B cell (primary cell): Measurements from ENCODE around the gene FGFR1OP2. TPM values are rescaled to one million over a fixed set of nuclear protein-coding genes. Genes with fewer than 3 reads are reported as not detected.
A peak's percentile ranks its signal among the peaks of the same experiment; 100 is the strongest.

ENCODE experiments used
- ATAC-seq: fragments of 200-7000 bp; cut with Tn5 transposase; one replicate; pipeline ENCODE4 v1.10.0; 2021; ENCODE audit warnings: low read depth, mild to moderate bottlenecking, moderate number of reproducible peaks, moderate library complexity
- CTCF ChIA-PET: fragments of 350-600 bp; sonication (Branson Sonifier 250); formaldehyde crosslinking; loops from one replicate; lab custom pipeline; 2021; ENCODE audit warnings: antibody characterized with exemption, inconsistent platforms; lab: Charles Lee
- POLR2A ChIA-PET: fragments of 350-600 bp; sonication (Branson Sonifier 250); formaldehyde crosslinking; loops from one replicate; lab custom pipeline; 2021; ENCODE audit warnings: antibody characterized with exemption; lab: Charles Lee
- DNase-seq: peaks from one replicate; pipeline ENCODE4 v3.0.0; 2013
- H2AFZ ChIP-seq: 2 replicates; pipeline ENCODE4 v1.6.1; 2012; ENCODE audit warnings: mild to moderate bottlenecking, low read depth, low read length; ENCODE audit not compliant: insufficient read depth, poor library complexity, severe bottlenecking
- H3K27ac ChIP-seq, 2 donors: 1 replicate in 1 of 2; 2 replicates in 1 of 2; pipeline ENCODE4 v1.5.1; 2012 to 2013; ENCODE audit warnings: low read length in 2 of 2, mild to moderate bottlenecking in 2 of 2, moderate library complexity in 1 of 2
- H3K27me3 ChIP-seq, 4 experiments: fragments of 200-600 bp in 1 of 4; sonication (generic) in 1 of 4; replicated peaks in 1 of 4; 1 replicate in 2 of 4; 2 replicates in 2 of 4; pipeline versions ENCODE4 v1.6.1 to v1.7.0; 2013 to 2016; ENCODE audit warnings: low read length in 3 of 4, mild to moderate bottlenecking in 2 of 4, mixed read lengths in 1 of 4, moderate library complexity in 1 of 4; ENCODE audit not compliant: insufficient read depth in 4 of 4, control insufficient read depth in 3 of 4; ENCODE audit errors: control extremely low read depth in 1 of 4
- H3K36me3 ChIP-seq, 2 experiments: replicated peaks in 1 of 2; 1 replicate in 1 of 2; 2 replicates in 1 of 2; pipeline versions ENCODE4 v1.6.1 to v1.7.1; 2013; ENCODE audit warnings: low read length in 1 of 2; ENCODE audit not compliant: insufficient read depth in 2 of 2, control insufficient read depth in 1 of 2; ENCODE audit errors: control extremely low read depth in 1 of 2, extremely low read depth in 1 of 2
- H3K4me1 ChIP-seq, 2 donors: fragments of 200-600 bp in 1 of 2; sonication (generic) in 1 of 2; 1 replicate in 1 of 2; 2 replicates in 1 of 2; pipeline versions ENCODE4 v1.5.1 to v1.6.1; 2013 to 2017; ENCODE audit warnings: low read length in 2 of 2; ENCODE audit not compliant: control insufficient read depth in 2 of 2, insufficient read depth in 2 of 2
- H3K4me2 ChIP-seq: replicated peaks from 2 replicates; pipeline ENCODE3; 2012; ENCODE audit warnings: mild to moderate bottlenecking, low read depth, low read length; ENCODE audit not compliant: poor library complexity, severe bottlenecking
- H3K4me3 ChIP-seq, 5 experiments: fragments of 200-600 bp in 1 of 5; sonication (generic) in 1 of 5; 1 replicate in 3 of 5; 2 replicates in 2 of 5; pipeline versions ENCODE4 v1.5.1 to v1.7.0; 2011 to 2016; ENCODE audit warnings: low read length in 4 of 5, mild to moderate bottlenecking in 4 of 5, low read depth in 2 of 5, control low read depth in 1 of 5, moderate library complexity in 1 of 5; ENCODE audit not compliant: insufficient read depth in 1 of 5; ENCODE audit errors: control extremely low read depth in 1 of 5, extremely low read depth in 1 of 5
- H3K79me2 ChIP-seq: fragments of 200-600 bp; sonication (generic); one replicate; pipeline ENCODE4 v1.6.0; 2016; ENCODE audit warnings: low read length; ENCODE audit not compliant: control insufficient read depth, insufficient read depth
- H3K9ac ChIP-seq: fragments of 200-600 bp; sonication (generic); 2 replicates; pipeline ENCODE4 v1.6.1; 2017; ENCODE audit warnings: mild to moderate bottlenecking, low read length, moderate library complexity
- H3K9me3 ChIP-seq, 3 donors: one replicate each; pipeline versions ENCODE4 v1.6.1 to v1.7.1; 2013; ENCODE audit warnings: low read length in 2 of 3; ENCODE audit not compliant: control insufficient read depth in 2 of 3, insufficient read depth in 1 of 3; ENCODE audit errors: control extremely low read depth in 1 of 3
- H4K20me1 ChIP-seq: 2 replicates; pipeline ENCODE4 v1.6.0; 2012; ENCODE audit warnings: mild to moderate bottlenecking, low read length; ENCODE audit not compliant: insufficient read depth, control insufficient read depth, poor library complexity, severe bottlenecking
- H3K27ac Mint-ChIP-seq: one replicate; pipeline ENCODE4 v1.8.0; 2021; ENCODE audit warnings: mixed read lengths
- H3K27me3 Mint-ChIP-seq: one replicate; pipeline ENCODE4 v1.8.0; 2021; ENCODE audit warnings: mixed read lengths
- H3K4me1 Mint-ChIP-seq: one replicate; pipeline ENCODE4 v1.8.0; 2021; ENCODE audit warnings: mixed read lengths
- H3K4me3 Mint-ChIP-seq: one replicate; pipeline ENCODE4 v1.8.0; 2021; ENCODE audit warnings: mixed read lengths
- H3K9me3 Mint-ChIP-seq: one replicate; pipeline ENCODE4 v1.8.0; 2022; ENCODE audit warnings: mixed read lengths; ENCODE audit not compliant: insufficient read depth
- EZH2 ChIP-seq: IDR thresholded peaks from 2 replicates; pipeline ENCODE4 v1.6.1; 2012; ENCODE audit warnings: borderline replicate concordance, low read depth, mild to moderate bottlenecking, moderate library complexity, low read length; ENCODE audit not compliant: insufficient read depth, poor library complexity, severe bottlenecking
- WGBS: methylation state at CpG from one replicate; pipeline ENCODE4 v1.1.5; 2013; ENCODE audit warnings: missing lambda C conversion rate; ENCODE audit not compliant: insufficient coverage; 5-methylcytosine and 5-hydroxymethylcytosine counted together
- intact Hi-C: fragments of 100-400 bp; cut with micrococcal nuclease; formaldehyde crosslinking; loops from one replicate; pipeline ENCODE4 v1.10.0; 2022
- polyA plus RNA-seq: library from polyadenylated mRNA; depleted of rRNA; stranded (reverse); fragments of >200 nt; gene quantifications from 2 replicates; pipeline ENCODE4 v1.2.3, GENCODE V29; 2012
- total RNA-seq, 2 donors: library from RNA; stranded (reverse); fragments of 120-200 nt in 1 of 2; gene quantifications; 1 replicate in 1 of 2; 2 replicates in 1 of 2; pipeline versions ENCODE4 v1.2.3 to v1.2.4, GENCODE V29; 2013 to 2022
- TF ChIP-seq, protein P1 (sequence below): fragments of 200-600 bp; IDR thresholded peaks from one replicate; pipeline ENCODE4 v1.8.0; 2022; ENCODE audit warnings: antibody characterized with exemption, mild to moderate bottlenecking

FGFR1OP2 gene
- total and polyA plus RNA-seq, 2 donors (not counting 1 experiment from before 2014, with no cell fraction given) = 22.3 to 64.3 TPM

DNA sequence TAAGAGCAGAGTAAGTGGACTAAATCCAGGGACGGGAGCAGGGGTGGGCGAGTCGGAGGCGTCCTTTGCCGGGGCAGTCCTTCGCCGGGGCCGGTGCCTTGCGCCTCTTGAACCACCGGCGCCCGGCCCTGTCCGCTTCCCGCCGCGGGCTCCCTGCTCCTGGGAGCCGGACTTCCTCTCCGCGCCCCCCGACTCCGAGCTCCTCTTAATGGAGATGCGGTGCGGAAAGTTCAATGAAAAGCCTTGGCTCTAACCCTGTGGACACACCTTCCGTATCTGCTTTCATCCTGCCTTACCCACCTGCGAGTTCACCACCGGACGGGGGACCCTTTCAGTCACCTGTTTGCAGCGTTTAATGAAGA, 412 bp downstream of the FGFR1OP2 start:
- peak overlapping the region; percentile 88 to 96 for H3K27ac ChIP-seq
- no peak for DNase-seq
- H3K4me3 Mint-ChIP-seq = peak overlapping the region; percentile 99
- CTCF ChIA-PET = no interaction called here
- peak overlapping the region; percentile 78 for H3K4me2 ChIP-seq
- H3K4me3 ChIP-seq = peak overlapping the region; percentile 72 to 100 (median 98)
- POLR2A ChIA-PET = interaction anchor here (1.2 kb wide), 1 partner anchor 84 kb away, joined by 4 read pairs; the partner anchor contains the start of gene MED21
- 0% methylated on average over 24 of the region's 28 CpGs for WGBS
- peaks cover 0 to 2% (median 0%) of the 10 kb centered on the region in 3 donors for H3K9me3 ChIP-seq
- no peaks in the 10 kb centered on the region for H3K9me3 Mint-ChIP-seq
- H3K4me1 Mint-ChIP-seq = peaks cover 70% of the 10 kb centered on the region
- H4K20me1 ChIP-seq = no peaks in the 10 kb centered on the region
- no peaks in the 10 kb centered on the region for H3K27me3 Mint-ChIP-seq
- H3K79me2 ChIP-seq = peaks cover 88% of the 10 kb centered on the region
- no peaks in the 10 kb centered on the region for H3K36me3 ChIP-seq
- intact Hi-C loops = loop anchor here (1.0 to 10.0 kb wide), 8 partner anchors 76 to 1744 kb away; partner anchors contain the start of genes DNAI7, ETFRF1, ITPR2 and PPFIBP1
- peak overlapping the region; percentile 99 for H3K27ac Mint-ChIP-seq
- peak overlapping the region; percentile 97 for H2AFZ ChIP-seq
- peak overlapping the region; percentile 79 for H3K9ac ChIP-seq
- no peaks in the 10 kb centered on the region for H3K27me3 ChIP-seq
- TF ChIP-seq EZH2 = no peak
- TF ChIP-seq, protein P1, sequence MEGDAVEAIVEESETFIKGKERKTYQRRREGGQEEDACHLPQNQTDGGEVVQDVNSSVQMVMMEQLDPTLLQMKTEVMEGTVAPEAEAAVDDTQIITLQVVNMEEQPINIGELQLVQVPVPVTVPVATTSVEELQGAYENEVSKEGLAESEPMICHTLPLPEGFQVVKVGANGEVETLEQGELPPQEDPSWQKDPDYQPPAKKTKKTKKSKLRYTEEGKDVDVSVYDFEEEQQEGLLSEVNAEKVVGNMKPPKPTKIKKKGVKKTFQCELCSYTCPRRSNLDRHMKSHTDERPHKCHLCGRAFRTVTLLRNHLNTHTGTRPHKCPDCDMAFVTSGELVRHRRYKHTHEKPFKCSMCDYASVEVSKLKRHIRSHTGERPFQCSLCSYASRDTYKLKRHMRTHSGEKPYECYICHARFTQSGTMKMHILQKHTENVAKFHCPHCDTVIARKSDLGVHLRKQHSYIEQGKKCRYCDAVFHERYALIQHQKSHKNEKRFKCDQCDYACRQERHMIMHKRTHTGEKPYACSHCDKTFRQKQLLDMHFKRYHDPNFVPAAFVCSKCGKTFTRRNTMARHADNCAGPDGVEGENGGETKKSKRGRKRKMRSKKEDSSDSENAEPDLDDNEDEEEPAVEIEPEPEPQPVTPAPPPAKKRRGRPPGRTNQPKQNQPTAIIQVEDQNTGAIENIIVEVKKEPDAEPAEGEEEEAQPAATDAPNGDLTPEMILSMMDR = no peak
- peak; percentile 5 for ATAC-seq
- H3K4me1 ChIP-seq = peaks cover 18 to 59% of the 10 kb centered on the region in 2 donors

DNA sequence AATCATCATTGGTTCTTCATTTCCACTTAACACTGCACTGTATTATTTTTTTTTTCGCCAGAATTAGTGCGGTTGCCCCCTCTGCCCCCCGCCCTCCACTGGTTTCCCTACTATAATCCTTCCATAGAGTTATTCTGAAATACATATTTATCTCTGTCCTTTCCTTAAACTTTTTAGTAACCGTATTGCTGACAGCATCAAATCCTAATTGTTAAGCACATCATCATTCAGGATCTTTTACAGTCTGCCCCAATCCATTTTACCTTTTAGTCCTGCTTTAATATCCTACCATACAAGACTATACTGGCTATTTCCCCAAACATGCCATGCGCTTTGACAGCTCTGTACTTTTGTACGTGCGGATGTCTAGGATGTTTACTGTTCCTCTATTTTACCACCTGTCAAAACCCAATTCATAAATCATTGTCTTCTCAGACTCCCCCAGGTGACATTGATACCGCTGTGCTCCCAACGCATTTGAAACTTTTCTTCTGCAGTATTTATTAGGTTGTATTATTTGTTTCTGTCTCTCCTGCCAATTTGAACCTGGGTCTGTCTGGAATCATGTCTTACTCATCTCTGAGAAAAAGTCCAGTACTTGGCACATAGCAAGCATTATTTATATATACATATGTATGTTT, 1.0 kb downstream of the FGFR1OP2 start:
- no peaks in the 10 kb centered on the region for H4K20me1 ChIP-seq
- peak overlapping the region; percentile 78 for H3K4me2 ChIP-seq
- intact Hi-C loops = loop anchor here (2.0 to 10.0 kb wide), 5 partner anchors 85 to 1745 kb away; partner anchors contain the start of genes DNAI7, ETFRF1 and PPFIBP1
- ChIA-PET CTCF (no interaction called here), POLR2A (interaction anchor here (0.7 to 1.2 kb wide), 2 partner anchors 84 to 209 kb away, joined by 3 to 4 read pairs; partner anchors contain the start of gene MED21)
- peak overlapping the region; percentile 79 for H3K9ac ChIP-seq
- peak overlapping the region; percentile 97 for H2AFZ ChIP-seq
- H3K36me3 ChIP-seq = no peaks in the 10 kb centered on the region
- Mint-ChIP-seq H3K4me1 (peaks cover 76% of the 10 kb centered on the region), H3K9me3 (no peaks in the 10 kb centered on the region), H3K4me3 (peak overlapping the region; percentile 99), H3K27ac (peak overlapping the region; percentile 99), H3K27me3 (no peaks in the 10 kb centered on the region)
- DNase-seq (peak; percentile 57), ATAC-seq (no peak)
- peak overlapping the region; percentile 72 to 100 (median 98) for H3K4me3 ChIP-seq
- TF ChIP-seq EZH2 = no peak
- TF ChIP-seq, protein P1 = no peak
- 0% methylated on average over 4 of the region's 9 CpGs for WGBS
- H3K4me1 ChIP-seq = peaks cover 18 to 59% of the 10 kb centered on the region in 2 donors
- H3K27me3 ChIP-seq = no peaks in the 10 kb centered on the region
- H3K79me2 ChIP-seq = peaks cover 94% of the 10 kb centered on the region
- peaks cover 0 to 2% (median 2%) of the 10 kb centered on the region in 3 donors for H3K9me3 ChIP-seq
- peak overlapping the region; percentile 88 to 96 for H3K27ac ChIP-seq
